ENCODE measurements around the gene NPW. TPM values are rescaled to one million over a fixed set of nuclear protein-coding genes. Genes with fewer than 3 reads are reported as not detected.

The NPW gene
- total and polyA plus RNA-seq, 9 of the 15 experiments (the other 6 are each of a cell fraction or from before 2014, with no cell fraction given) = 0.14 to 4.0 (median 2.6) TPM; not detected in 4

- TF ChIP-seq ZFP91 (CRISPR knock-in tag; IDR thresholded peaks at IDR 0.05) (no peak), RBM34 (IDR thresholded peaks at IDR 0.05; ENCODE audit: borderline replicate concordance, insufficient read depth, low read length) (no peak), CTCF (IDR thresholded peaks at IDR 0.05 in 2 of 3, conservative IDR thresholded peaks at IDR 0.05 in 1 of 3; ENCODE audit: insufficient read depth in 2 of 3, low read depth in 1 of 3, low read length in 3 of 3) (peak; percentile 34 to 46 (median 43); a peak in 3 of 6 replicates), EP400 (IDR thresholded peaks at IDR 0.05) (peak; percentile 75; the same call in 1 of the 2 replicates), POLR2B (IDR thresholded peaks at IDR 0.05; ENCODE audit: low read depth, partially characterized antibody) (no peak), PHTF2 (CRISPR knock-in tag; IDR thresholded peaks at IDR 0.05) (no peak), NR2C2 (CRISPR knock-in tag; IDR thresholded peaks at IDR 0.05) (peak; percentile 91), NR2C2 (tag; IDR thresholded peaks at IDR 0.05) (peak; percentile 97), KDM1A (IDR thresholded peaks at IDR 0.05) (no peak), TAF15 (IDR thresholded peaks at IDR 0.05; ENCODE audit: low read depth, low read length) (no peak), ARID3A (IDR thresholded peaks at IDR 0.05; ENCODE audit: borderline replicate concordance, low read depth, low read length) (no peak), CREM (IDR thresholded peaks at IDR 0.05; ENCODE audit: low read depth) (peak; percentile 93), PBX2 (CRISPR knock-in tag; IDR thresholded peaks at IDR 0.05; ENCODE audit: low read depth) (no peak), PBX2 (tag; conservative IDR thresholded peaks at IDR 0.05; ENCODE audit: low read depth) (no peak), SIN3B (IDR thresholded peaks at IDR 0.05; ENCODE audit: low read depth) (peak; percentile 83), HMGXB4 (CRISPR knock-in tag; IDR thresholded peaks at IDR 0.05) (no peak), TARDBP (IDR thresholded peaks at IDR 0.05) (peak; percentile 24)
These were observed 27.9 kb downstream of the NPW start, which contains the start of the genes NTHL1 and TSC2 (continued) for GRCh38 chr16:2047330-2048115.

Measured in K562 (cell line).